Activated effector memory CD4-positive, alpha-beta T cell treated with Interleukin-2 at 50 U/mL for 16 hours (primary cell): ENCODE results near the gene MIS18BP1.
"Not testable (repeated sequence)": the region's sequence is repeated elsewhere in the genome, so short reads cannot be mapped to it uniquely, and the experiment has no call there.

ENCODE experiments used
- DNase-seq: peaks from one replicate; pipeline ENCODE4 v3.0.0-alpha.2; 2020

Gene MIS18BP1

GRCh38 chr14:45242706-45243105, 10.3 kb downstream of the MIS18BP1 start:
- no peak for DNase-seq

GRCh38 chr14:45238988-45239387, 14.0 kb downstream of the MIS18BP1 start:
- DNase-seq = no peak

DNA sequence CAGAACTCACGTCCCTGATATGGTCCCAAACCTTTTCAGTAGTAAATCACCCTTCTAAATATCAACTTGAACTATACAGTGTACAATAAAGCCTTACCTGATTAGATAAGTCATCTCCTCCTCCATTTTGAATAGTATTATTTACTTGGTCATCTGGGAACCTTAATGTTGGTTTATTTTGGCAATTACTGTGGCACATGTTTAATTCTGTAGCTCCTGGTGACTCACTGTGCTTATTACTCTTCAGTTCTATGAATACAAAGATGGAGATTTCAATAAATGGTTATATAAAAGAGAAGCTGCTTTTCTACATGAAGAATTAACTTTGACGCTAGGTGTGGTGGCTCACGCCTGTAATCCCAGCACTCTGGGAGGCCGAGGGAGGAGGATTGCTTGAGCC, 25.4 kb downstream of the MIS18BP1 start:
- no peak for DNase-seq

GRCh38 chr14:45222485-45223262, 30.3 kb downstream of the MIS18BP1 start:
- DNase-seq = no peak

- DNase-seq = not testable (repeated sequence)
Measured at GRCh38 chr14:45214341-45214740, 38.7 kb downstream of the MIS18BP1 start.

- DNase-seq = not testable (repeated sequence)
Measured at GRCh38 chr14:45213716-45214115, 39.3 kb downstream of the MIS18BP1 start.

DNA sequence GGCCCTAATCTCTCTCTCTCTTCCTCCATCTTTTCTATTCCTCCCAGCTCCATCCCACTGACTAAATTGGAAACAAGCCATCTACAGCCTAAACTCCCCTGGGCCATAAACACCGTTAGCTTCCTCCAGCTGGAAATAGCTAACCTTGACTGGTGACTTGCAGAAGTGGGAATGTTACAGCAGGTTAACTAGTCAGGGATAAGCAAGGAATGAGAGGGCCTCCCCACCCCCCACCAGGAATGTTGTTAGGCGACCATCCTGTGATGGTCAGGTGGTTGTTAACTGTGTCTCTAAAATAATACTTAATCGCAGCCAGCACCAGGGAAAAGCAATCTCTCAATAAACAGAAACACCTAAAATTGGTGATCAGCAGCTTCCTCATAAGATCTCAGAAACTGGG, 40.8 kb downstream of the MIS18BP1 start:
- DNase-seq = no peak

- DNase-seq = no peak
Measured at GRCh38 chr14:45211295-45211694, 41.7 kb downstream of the MIS18BP1 start.

- DNase-seq = no peak
Measured at GRCh38 chr14:45210159-45210558, 42.8 kb downstream of the MIS18BP1 start.

- no peak for DNase-seq
Measured at GRCh38 chr14:45204241-45204640, 48.8 kb downstream of the MIS18BP1 start.

DNA sequence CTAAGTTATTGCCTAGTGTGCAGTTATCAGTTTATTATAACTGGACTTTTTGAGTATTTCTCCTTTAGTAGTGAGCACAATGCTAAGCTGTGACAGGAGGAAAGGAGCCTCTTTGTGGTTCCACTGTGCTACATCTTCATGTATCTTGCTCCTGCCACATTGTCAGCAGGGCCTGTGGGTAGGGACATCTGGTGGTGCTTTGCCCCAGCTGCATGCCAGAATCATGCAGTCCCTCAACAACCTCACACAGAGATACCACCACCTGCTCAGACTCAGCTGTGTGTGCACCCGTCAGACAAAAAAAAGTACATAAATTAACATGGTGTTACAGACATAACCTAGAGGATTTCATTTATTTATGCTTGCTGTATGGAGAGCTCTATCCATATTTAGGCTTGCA, 51.1 kb downstream of the MIS18BP1 start:
- no peak for DNase-seq

GRCh38 chr14:45199230-45199629, 53.8 kb downstream of the MIS18BP1 start:
- no peak for DNase-seq

DNA sequence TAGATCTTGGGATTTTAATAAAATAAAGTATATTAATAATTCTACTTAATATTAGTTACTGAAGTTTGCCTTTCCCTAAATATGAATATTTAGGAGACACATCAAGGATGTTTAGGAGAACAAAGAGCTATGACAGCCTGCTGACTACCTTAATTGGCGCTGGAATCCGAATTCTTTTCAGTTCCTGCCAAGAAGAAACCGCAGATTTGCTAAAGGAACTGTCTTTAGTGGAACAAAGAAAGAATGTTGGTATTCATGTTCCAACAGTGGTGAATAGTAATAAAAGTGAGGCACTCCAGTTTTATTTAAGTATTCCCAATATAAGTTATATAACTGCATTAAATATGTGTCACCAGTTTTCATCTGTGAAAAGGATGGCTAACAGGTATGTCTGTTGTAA, 54.5 kb downstream of the MIS18BP1 start:
- no peak for DNase-seq

GRCh38 chr14:45194964-45195363, 58.0 kb downstream of the MIS18BP1 start:
- DNase-seq = no peak

DNA sequence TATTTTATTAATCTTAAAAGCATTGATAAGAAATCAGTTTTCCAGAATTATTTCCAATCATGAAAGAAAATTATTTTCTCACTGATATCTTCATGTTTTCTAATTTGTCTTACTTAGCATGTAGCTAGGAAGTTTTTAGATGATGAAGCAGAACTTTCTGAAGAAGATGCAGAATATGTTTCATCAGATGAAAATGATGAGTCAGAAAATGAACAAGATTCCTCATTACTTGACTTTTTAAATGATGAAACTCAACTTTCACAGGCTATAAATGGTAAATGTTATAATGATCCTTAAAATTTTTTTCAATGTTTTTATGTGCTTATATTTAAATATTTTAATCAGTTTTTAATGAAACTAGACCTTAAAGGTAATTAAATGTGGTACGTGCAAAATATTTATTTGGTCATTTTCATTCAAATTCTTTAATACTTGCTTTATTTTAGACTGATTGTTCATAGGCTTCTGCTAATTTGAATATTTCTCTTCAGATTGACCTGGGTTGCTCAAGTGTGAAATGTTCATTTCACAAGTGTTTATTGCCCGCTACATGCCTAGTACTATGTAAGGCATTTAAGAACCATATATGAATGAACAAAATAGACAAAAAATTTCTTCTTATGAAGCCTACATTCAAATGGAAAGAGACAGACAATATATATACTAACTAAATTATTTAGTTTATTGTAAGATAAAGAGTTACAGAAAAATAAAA, 67.7 kb downstream of the MIS18BP1 start:
- no peak for DNase-seq

GRCh38 chr14:45181806-45182205, 71.2 kb downstream of the MIS18BP1 start:
- DNase-seq = no peak

DNA sequence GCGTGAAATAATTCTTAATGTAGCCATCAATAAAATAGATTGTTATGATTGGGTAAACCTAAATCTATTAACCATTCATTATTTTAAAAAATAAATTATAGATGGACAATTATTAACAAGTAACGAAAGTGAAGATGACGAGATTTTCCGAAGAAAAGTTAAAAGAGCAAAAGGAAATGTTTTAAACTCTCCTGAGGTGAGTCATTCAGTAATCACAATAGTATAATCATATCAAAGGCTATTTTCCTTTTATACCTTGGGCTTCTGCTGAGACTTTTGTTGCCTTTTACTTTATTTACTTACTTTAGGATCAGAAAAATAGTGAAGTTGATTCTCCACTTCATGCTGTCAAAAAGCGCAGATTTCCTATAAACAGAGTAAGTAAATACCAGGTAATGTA, 71.7 kb downstream of the MIS18BP1 start:
- DNase-seq = no peak

- DNase-seq = no peak
Measured at GRCh38 chr14:45177076-45177475, 75.9 kb downstream of the MIS18BP1 start.

DNA sequence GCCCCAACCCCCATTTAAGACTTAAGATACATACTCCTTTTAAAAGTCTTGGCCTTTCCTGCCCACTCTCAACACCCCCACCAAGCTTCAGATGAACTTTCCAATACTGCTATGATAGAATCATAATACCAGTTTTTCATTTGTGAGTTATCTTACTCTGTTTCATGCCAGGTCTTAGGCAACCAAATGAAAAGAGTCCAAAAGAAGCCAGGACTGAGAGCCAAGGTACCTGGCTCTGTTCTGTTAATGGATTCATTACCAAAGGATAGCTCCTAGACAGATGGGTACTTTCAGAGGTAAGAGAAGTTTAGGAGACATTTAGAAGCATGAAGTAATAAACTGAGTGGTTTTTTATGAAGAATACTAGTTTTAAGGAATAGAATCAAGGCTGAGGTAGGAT, 83.1 kb downstream of the MIS18BP1 start:
- no peak for DNase-seq

- DNase-seq = no peak
Measured at GRCh38 chr14:45156067-45156466, 96.9 kb downstream of the MIS18BP1 start.
